Stimulated activated effector memory CD8-positive, alpha-beta T cell treated with anti-CD3 and anti-CD28 coated beads, Interleukin-12 subunit alpha, Interleukin-12 subunit beta, amount 100 ng/mL, for 72 hours (primary cell): ENCODE measurements around the gene PHETA1.

Experiments
- ATAC-seq: fragments of 150-1000 bp; cut with Tn5 transposase; 2 replicates; pipeline ENCODE4 v1.10.0; 2021
- DNase-seq, 2 donors: peaks; one replicate each; pipeline ENCODE4 v3.0.0; 2021 to 2022; ENCODE audit warnings: low spot score in 2 of 2
- H3K27ac Mint-ChIP-seq: one replicate; pipeline ENCODE4 v1.8.0; 2022; ENCODE audit warnings: mild to moderate bottlenecking, mixed read lengths
- H3K36me3 Mint-ChIP-seq: one replicate; pipeline ENCODE4 v1.8.0; 2022; ENCODE audit warnings: mild to moderate bottlenecking, mixed read lengths
- H3K4me1 Mint-ChIP-seq: one replicate; pipeline ENCODE4 v1.8.0; 2022; ENCODE audit warnings: mixed read lengths
- H3K4me3 Mint-ChIP-seq: one replicate; pipeline ENCODE4 v1.8.0; 2022; ENCODE audit warnings: mild to moderate bottlenecking, mixed read lengths
- H3K9me3 Mint-ChIP-seq: one replicate; pipeline ENCODE4 v1.8.0; 2022; ENCODE audit warnings: mixed read lengths

The PHETA1 gene

DNA sequence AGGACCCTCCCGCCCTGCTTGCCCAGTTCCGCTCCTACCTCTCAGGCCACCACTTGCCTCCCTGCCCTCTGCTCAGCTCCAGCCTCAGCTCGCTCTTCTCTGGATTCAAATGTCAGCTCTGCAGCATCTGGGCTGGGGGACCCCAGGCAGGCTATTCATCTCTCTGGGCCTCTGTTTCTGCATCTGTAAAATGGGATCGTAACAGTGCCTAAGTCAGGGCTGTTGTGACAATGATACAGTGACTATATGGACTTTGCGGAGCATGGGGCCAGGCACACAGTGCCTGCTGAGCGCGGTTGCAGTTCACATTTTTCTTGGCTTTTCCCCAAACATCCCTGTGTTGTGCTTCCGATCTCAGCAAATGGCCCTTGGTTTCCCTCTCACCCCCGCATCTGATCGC is 2.8 kb downstream of the PHETA1 start:
- no peak overlapping the region for H3K4me3 Mint-ChIP-seq
- no peaks in the 10 kb centered on the region for H3K9me3 Mint-ChIP-seq
- H3K27ac Mint-ChIP-seq, result peak overlapping the region; percentile 26
- DNase-seq (no peak), ATAC-seq (no peak)
- no peaks in the 10 kb centered on the region for H3K36me3 Mint-ChIP-seq
- peaks cover 49% of the 10 kb centered on the region for H3K4me1 Mint-ChIP-seq

DNA sequence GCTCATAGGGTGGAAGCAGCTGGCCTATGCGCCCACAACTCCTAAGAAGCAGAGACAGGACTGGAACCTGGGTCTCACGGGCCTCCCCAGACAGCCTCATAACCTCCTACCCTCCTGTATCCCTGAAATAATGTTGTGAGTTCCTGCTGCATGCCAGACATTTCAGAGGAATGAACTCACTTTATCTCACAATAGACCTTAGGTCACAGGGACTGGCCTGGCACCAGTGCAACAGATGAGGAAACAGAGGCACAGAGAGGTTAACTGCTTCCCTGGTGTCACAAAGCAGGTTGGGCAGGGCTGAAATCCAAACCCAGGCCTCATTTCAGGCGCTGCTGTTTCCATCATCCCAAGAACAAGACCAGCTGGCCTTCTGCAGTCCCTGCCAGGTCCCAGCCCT is 5.3 kb downstream of the PHETA1 start:
- Mint-ChIP-seq H3K4me1 (peaks cover 57% of the 10 kb centered on the region), H3K27ac (no peak overlapping the region), H3K4me3 (no peak overlapping the region), H3K36me3 (peaks cover 10% of the 10 kb centered on the region), H3K9me3 (no peaks in the 10 kb centered on the region)
- DNase-seq, result no peak
- ATAC-seq, result no peak

DNA sequence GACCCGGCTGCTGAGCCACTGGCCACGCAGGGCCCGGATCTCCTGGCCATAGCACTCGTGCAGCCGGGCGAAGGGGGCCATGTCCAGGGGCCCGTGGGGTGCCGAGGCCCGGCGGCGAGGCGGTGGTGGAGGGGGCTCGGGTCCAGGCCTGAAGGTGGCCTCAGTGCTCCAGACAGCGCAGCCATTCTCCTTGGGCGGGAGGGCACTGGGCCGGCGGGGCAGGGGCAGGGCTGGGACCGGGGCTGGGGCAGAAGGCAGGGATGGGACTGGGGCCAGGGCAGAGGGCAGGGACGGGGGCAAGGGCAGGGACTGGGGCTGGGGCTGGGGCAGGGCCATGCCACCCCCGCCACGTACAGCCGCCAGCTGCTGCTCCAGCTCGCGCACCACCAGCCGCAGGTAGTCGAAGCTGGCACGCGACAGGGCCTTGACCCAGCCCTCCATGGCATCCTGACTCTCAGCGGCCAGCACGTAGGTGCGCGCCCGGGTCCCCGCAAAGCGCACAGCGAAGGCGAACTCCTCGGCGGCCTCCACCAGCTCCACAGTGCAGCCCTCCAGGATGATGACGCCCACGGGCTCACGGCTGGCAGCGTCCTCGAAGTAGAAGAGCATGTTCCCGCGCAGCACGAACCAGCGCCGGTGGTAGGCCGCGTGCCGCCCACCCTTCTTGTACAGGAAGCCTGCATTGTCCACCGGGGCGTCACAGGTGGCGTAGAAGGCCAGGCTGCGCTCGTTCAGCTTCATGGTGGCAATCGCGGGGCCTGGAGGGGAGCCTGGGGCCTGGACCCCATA is 6.0 kb downstream of the PHETA1 start:
- DNase-seq (no peak), ATAC-seq (no peak)
- H3K4me3 Mint-ChIP-seq, result no peak overlapping the region
- H3K4me1 Mint-ChIP-seq, result peaks cover 57% of the 10 kb centered on the region
- peak overlapping the region; percentile 76 for H3K27ac Mint-ChIP-seq
- H3K36me3 Mint-ChIP-seq, result peaks cover 10% of the 10 kb centered on the region
- H3K9me3 Mint-ChIP-seq, result no peaks in the 10 kb centered on the region

DNA sequence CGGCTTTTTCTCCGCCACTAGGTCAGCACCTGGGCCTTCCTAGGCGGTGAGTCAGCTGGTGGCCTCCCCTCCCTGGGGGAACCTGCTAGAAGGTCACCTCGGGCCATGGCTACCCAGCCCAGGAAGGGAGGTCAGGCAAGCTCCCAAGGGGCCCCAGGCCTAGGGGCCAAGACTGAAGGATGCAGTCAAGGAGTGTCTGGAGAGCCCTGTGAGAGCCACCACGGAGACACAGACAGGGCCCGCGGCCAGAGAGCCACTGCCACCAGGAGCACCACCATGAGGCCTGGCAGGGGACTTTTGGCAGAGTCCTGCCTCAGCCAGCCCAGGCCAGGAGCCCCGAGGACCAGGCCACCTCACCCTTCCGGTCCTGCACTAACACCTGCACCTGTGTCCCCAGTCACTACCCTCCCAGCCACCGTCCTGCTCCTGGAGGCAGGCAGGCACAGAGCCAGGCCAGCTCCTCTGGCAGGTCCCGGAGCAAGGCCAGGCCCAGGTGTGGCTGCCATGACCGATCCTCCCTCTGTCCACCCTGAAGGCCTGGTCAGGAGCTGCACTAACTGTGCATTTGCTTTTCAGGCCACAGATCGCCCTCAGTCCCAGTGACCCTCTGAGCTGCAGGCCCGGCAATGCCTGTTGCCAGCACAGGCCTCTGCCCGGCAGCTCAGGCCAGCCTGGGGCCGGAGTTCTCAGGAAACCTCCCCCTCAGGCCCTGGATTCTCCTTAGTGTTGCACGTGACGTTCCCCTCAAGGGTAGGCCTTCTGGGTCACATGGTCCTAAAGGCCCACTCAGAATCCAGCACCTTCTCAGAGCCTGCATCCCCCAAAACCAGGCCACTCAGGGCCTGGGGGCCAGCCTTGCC is 6.9 kb downstream of the PHETA1 start:
- Mint-ChIP-seq H3K36me3 (peaks cover 10% of the 10 kb centered on the region), H3K27ac (peak overlapping the region; percentile 76), H3K4me1 (peaks cover 48% of the 10 kb centered on the region)

DNA sequence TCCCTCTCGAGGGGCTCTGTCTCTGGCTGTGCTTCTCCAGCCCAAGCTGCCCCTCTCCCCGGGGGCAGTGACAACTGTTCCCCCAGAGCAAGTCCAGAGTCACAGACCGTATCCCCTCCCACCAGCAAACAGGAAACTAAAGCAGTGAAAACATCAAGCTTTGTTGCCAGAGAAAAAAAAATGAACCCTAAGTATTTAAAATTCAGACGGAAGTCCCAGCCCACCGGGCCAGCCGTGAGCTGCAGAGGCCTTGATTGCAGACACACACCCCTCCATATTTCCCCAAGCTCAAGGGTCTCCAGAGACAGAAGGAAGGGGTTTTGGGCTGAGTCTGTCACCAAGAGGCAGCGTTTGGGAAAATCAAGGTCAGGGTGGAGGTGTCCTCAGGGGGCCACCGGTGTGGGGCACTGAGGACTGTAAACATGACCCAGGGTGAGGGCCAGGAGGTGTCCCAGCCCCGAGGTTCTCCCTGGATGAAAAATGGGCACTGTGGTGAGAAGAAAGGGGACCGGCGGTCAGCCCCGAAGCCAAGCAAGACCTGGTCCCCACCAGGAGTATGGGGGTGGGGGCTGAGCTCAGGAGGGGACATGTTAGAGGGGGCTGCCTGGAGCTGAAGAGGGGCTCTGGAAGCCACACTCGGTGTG is 7.7 kb downstream of the PHETA1 start:
- no peak for DNase-seq
- Mint-ChIP-seq H3K4me3 (no peak overlapping the region), H3K9me3 (no peaks in the 10 kb centered on the region), H3K27ac (peak overlapping the region; percentile 81), H3K4me1 (peaks cover 41% of the 10 kb centered on the region), H3K36me3 (peaks cover 10% of the 10 kb centered on the region)
- no peak for ATAC-seq

More for the DNA sequence above, 6.9 kb downstream of the PHETA1 start:
- Mint-ChIP-seq H3K4me3 (no peak overlapping the region), H3K9me3 (no peaks in the 10 kb centered on the region)
- DNase-seq (no peak), ATAC-seq (no peak)

DNA sequence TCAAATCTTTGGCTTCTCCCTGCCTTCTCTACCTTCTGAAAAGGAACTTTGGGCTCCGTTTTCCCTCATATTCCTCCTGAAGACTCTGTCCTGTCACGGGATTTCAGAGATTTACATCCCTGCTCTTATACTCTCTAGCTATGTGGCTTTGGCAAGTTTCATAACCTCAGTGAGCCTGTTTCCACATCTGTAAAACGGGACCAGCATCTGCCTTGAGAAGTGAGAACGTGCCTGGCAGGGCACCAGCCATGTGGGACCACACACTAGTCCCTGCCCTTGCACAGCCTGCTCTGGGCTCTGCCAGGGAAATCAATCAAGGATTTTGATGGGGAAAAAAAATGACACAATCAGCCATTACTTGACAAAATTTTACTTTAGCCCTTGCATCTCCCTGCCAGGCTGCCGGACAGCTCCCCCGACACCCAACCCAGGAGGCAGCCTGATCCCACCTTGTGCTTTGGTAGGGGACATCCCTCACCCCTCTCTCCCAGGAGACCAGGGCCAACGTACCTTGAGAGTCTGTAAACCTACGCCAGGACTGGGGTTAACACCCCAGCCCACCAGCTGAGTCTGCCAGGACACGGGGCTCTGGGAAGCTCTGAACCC is 8.5 kb downstream of the PHETA1 start:
- no peaks in the 10 kb centered on the region for H3K9me3 Mint-ChIP-seq
- peak overlapping the region; percentile 50 for H3K4me3 Mint-ChIP-seq
- H3K4me1 Mint-ChIP-seq, result peaks cover 39% of the 10 kb centered on the region
- no peak for ATAC-seq
- DNase-seq, result no peak
- peak overlapping the region; percentile 81 for H3K27ac Mint-ChIP-seq
- H3K36me3 Mint-ChIP-seq, result peaks cover 10% of the 10 kb centered on the region

DNA sequence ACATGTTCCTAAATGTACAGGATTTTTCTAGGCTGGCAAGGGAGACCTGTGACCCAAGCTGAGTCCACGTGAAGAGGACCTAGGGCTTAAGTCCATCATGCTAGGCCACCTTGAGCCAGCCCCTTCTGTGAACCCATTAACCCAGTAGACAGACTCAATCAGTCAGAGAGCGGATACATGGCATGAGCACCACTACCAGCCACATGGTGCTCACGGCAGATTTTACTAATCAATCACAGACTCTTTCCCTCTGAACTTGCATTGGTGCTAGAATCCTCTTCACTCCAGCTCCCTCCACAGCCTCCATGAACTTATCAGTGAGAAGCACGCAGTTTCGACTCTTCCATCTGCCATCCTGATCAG is 9.0 kb downstream of the PHETA1 start:
- Mint-ChIP-seq H3K36me3 (peaks cover 10% of the 10 kb centered on the region), H3K27ac (peak overlapping the region; percentile 81), H3K4me1 (peaks cover 39% of the 10 kb centered on the region), H3K4me3 (peak overlapping the region; percentile 50), H3K9me3 (no peaks in the 10 kb centered on the region)
- DNase-seq, result no peak
- ATAC-seq, result peak; percentile 51

DNA sequence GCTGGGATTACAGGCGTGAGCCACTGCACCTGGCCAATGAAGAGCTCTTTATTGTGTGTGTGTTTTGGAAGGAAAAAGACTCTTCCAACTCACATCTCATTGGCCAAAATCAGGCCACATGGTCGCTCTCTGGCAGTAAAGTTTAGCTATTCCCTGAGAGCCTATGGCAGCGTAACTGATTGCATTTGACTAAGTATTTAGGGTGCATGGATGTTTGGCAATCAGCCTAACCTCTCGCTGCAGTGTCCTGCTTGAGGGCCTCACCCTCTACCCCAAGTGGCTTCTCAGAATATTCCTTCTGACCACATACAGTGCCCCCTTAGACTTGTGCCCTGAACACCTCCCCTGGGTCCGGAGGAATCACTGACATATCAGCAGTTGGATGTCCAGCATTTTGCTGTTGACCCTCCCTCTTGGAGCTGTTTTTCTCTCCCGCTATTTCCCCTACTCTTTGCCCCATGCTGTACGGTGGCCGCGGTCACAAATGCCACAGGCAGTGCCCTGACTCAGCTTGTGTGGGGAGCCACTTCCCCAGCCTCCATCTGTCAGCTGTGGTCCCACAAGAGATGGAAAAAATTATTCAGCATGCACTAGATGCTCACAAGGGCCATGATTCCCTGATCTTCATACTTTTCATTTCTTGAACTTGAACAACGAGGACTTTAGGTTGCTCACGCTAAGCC is 9.5 kb downstream of the PHETA1 start:
- peak overlapping the region; percentile 81 for H3K27ac Mint-ChIP-seq
- H3K4me3 Mint-ChIP-seq, result peak overlapping the region; percentile 50
- peaks cover 10% of the 10 kb centered on the region for H3K36me3 Mint-ChIP-seq
- H3K9me3 Mint-ChIP-seq, result no peaks in the 10 kb centered on the region
- ATAC-seq (peak; percentile 96), DNase-seq (peak; percentile 47 to 66)
- peaks cover 39% of the 10 kb centered on the region for H3K4me1 Mint-ChIP-seq

DNA sequence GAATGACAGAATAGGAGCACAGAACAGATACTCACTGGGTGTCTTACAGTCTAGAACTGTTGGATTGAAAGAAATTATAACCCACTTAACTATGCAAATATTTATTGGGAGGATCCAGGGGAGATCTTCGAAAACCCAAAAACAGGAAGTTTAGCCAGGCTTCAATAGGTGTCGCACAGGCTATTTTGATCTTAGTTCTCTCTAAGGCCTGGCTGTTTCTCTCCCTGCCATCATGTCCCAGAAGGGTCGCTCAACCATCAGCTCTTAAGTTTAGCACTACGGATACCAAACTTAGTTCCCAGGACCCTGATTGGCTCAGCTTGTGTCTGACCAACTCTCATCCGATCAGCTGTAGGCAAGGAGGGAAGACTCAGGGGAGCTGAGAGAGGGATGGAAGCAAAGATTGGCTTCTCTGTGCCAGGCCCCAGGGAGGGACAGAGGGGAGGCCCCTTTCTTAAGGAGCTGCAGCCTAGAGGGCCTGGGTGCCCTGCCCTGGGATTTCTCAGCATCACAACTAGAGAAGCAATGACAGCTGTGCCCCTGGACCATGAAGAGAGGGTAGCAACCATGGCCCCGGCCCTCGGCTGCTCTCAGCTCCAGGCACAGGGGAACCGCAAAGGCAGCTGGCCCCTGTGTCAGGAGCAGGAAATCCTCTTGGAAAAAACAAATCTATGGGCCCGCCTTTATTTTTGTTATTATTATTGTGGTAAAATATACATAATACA is 13.5 kb downstream of the PHETA1 start:
- no peak for ATAC-seq
- no peak for DNase-seq
- H3K4me1 Mint-ChIP-seq, result peaks cover 22% of the 10 kb centered on the region
- H3K9me3 Mint-ChIP-seq, result no peaks in the 10 kb centered on the region
- peaks cover 10% of the 10 kb centered on the region for H3K36me3 Mint-ChIP-seq
- H3K27ac Mint-ChIP-seq, result no peak overlapping the region
- no peak overlapping the region for H3K4me3 Mint-ChIP-seq

DNA sequence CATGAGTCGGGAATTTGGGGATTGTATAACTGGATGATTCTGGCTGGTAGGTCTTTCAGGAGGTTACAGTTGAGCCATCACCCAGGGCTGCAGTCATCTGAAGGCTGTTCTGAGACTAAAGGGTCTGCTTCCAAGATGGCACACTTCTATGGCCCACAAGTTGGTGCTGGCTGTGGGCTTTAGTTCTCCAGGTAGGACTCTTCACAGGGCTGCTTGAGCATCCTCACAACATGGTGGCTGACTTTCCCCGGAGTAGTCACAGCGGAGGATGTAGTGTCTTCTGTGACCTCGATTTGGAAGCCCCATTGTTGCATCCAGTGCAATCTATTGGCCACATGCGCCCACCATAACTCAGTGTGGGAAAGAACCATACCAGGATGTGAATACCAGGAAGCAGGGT is 14.4 kb downstream of the PHETA1 start:
- Mint-ChIP-seq H3K4me3 (no peak overlapping the region), H3K27ac (no peak overlapping the region), H3K4me1 (peaks cover 14% of the 10 kb centered on the region), H3K9me3 (no peaks in the 10 kb centered on the region), H3K36me3 (peaks cover 6% of the 10 kb centered on the region)
- ATAC-seq (no peak), DNase-seq (no peak)

DNA sequence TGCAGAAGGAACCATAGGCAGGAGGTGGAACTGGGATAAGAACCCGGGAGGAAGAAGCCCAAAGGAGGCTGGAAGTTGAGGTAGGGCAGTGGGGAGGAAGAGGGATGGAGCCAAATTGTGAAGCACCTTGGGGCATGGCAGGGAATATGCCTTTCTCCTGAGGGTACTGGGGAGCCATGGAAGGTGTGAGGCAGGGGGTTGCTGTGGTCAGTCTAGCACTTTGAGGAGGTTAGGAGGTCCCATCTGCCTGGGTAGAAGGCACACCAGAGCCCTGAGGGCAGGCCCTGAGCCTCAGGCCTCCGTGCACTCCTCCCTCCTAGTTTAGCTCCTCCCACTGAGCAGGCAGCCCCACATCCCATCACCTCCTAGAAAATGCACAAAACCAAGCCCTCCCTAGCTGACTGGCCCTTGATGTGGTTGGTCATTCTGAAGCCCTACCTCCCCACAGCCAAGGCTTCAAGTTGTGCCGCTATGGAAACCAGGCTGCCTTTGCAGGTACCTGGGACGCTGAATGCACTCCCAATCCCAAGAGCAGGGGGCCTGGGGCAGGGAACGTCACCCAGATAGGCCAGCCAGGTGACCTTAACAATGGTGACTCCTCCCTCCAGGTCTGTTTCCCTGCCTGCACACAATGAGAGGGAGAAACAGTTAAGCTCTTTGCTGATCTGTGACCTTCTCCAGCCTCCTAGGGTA is 15.1 kb downstream of the PHETA1 start:
- Mint-ChIP-seq H3K9me3 (no peaks in the 10 kb centered on the region), H3K4me1 (peaks cover 6% of the 10 kb centered on the region), H3K27ac (no peak overlapping the region), H3K36me3 (no peaks in the 10 kb centered on the region), H3K4me3 (no peak overlapping the region)
- DNase-seq, result no peak
- peak; percentile 16 for ATAC-seq

DNA sequence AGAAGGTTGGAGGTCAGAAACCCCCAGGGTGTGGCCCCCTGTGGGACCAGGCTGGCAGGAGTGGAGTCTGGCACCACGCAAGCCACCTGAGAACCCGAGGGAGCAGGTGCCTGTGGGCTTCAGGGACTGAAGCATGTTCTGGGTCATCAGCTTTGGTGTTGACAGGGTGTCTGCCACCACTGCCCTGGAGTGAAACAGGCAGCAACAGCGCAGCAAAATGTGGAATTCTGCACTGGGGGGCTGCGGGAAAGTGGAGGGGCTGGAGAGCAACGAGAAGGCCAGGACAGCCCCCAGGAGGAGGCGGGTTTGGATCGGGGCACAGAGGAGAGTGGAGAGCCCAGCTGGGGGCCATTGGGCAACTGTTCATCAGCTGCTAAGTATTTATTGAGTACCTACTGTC is 15.9 kb downstream of the PHETA1 start:
- no peaks in the 10 kb centered on the region for H3K36me3 Mint-ChIP-seq
- no peak for ATAC-seq
- no peaks in the 10 kb centered on the region for H3K9me3 Mint-ChIP-seq
- H3K4me1 Mint-ChIP-seq, result no peaks in the 10 kb centered on the region
- DNase-seq, result no peak
- no peak overlapping the region for H3K4me3 Mint-ChIP-seq
- no peak overlapping the region for H3K27ac Mint-ChIP-seq

DNA sequence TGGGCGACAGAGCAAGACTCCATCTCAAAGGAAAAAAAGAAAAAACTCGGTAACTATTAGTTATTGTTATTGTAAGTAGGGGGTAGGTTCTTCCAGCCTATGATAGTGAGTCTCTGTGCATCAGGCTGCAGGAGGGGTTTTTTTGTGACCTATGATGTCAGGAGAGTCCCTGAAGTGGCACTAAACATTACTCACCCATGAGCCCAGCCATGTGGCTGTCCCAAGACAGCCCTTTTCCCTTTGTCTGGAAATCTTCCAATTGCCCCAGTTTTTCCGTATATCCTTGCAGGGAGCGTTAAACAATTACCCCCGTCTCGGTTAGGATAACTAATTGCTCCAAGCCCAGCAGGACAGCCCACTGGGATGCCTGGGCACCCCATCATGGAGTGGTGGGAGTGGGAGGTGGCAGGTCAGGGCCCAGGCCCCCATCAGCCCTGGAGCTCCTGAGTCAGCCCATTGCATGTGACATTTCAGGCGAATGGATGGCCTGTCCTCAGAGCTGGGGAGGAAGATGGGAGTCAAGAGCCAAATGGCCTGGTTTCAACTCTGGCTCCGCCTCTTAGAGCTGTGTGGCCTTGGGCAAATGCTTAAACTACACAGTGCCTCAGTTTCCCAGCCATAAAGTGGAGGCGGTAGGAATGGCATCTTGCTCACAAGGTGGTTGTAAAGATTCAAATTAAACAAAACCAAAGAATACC is 16.4 kb downstream of the PHETA1 start:
- Mint-ChIP-seq H3K4me3 (no peak overlapping the region), H3K27ac (no peak overlapping the region), H3K36me3 (no peaks in the 10 kb centered on the region), H3K9me3 (no peaks in the 10 kb centered on the region), H3K4me1 (no peaks in the 10 kb centered on the region)
- no peak for DNase-seq
- ATAC-seq, result no peak
